H9 (cell line): Measurements from ENCODE around the gene SRRD. TPM values are rescaled to one million over a fixed set of nuclear protein-coding genes. Genes with fewer than 3 reads are reported as not detected.

Experiments
- DNase-seq: peaks from one replicate; pipeline ENCODE4 v3.0.0-alpha.2; 2017
- H2AFZ ChIP-seq: one replicate; pipeline ENCODE4 v1.6.1; 2013; ENCODE audit warnings: mild to moderate bottlenecking, low read length, control low read depth, moderate library complexity
- H2AK5ac ChIP-seq: 2 replicates; pipeline ENCODE4 v1.6.1; 2013; ENCODE audit warnings: low read length, control low read depth, mixed read lengths; ENCODE audit not compliant: insufficient read length
- H2BK120ac ChIP-seq: one replicate; pipeline ENCODE4 v1.6.1; 2013; ENCODE audit warnings: low read depth, mild to moderate bottlenecking, low read length, control low read depth, inconsistent platforms; ENCODE audit not compliant: poor library complexity, severe bottlenecking
- H2BK12ac ChIP-seq: 2 replicates; pipeline ENCODE4 v1.6.1; 2013; ENCODE audit warnings: low read length, control low read depth, mixed read lengths, low read depth; ENCODE audit not compliant: insufficient read length
- H2BK15ac ChIP-seq: 2 replicates; pipeline ENCODE4 v1.6.1; 2013; ENCODE audit warnings: low read depth, low read length, control low read depth
- H2BK20ac ChIP-seq: one replicate; pipeline ENCODE4 v1.6.1; 2013; ENCODE audit warnings: low read depth, mild to moderate bottlenecking, low read length, control low read depth, inconsistent platforms; ENCODE audit not compliant: poor library complexity, severe bottlenecking
- H2BK5ac ChIP-seq: 2 replicates; pipeline ENCODE4 v1.6.1; 2013; ENCODE audit warnings: low read length, control low read depth, mixed read lengths; ENCODE audit not compliant: insufficient read length
- H3K14ac ChIP-seq: 2 replicates; pipeline ENCODE4 v1.6.1; 2013; ENCODE audit warnings: low read length, control low read depth; ENCODE audit not compliant: insufficient read depth
- H3K18ac ChIP-seq: 2 replicates; pipeline ENCODE4 v1.6.1; 2013; ENCODE audit warnings: low read depth, mild to moderate bottlenecking, mixed read lengths, low read length, control low read depth; ENCODE audit not compliant: insufficient read length
- H3K23ac ChIP-seq: 2 replicates; pipeline ENCODE4 v1.6.1; 2013; ENCODE audit warnings: low read length, control low read depth, mixed read lengths, low read depth; ENCODE audit not compliant: insufficient read length
- H3K23me2 ChIP-seq: 2 replicates; pipeline ENCODE4 v1.6.1; 2013; ENCODE audit warnings: low read depth, mild to moderate bottlenecking, mixed read lengths, low read length, control low read depth; ENCODE audit not compliant: insufficient read length, poor library complexity, severe bottlenecking
- H3K27ac ChIP-seq: 2 replicates; pipeline ENCODE4 v1.5.1; 2013; ENCODE audit warnings: low read length, control low read depth, mixed read lengths, low read depth; ENCODE audit not compliant: insufficient read length
- H3K27me3 ChIP-seq: 2 replicates; pipeline ENCODE4 v1.6.1; 2013; ENCODE audit warnings: low read length, control low read depth, inconsistent platforms; ENCODE audit not compliant: insufficient read depth
- H3K4ac ChIP-seq: 2 replicates; pipeline ENCODE4 v1.6.1; 2013; ENCODE audit warnings: low read depth, mild to moderate bottlenecking, control low read depth, inconsistent platforms, low read length, moderate library complexity
- H3K4me1 ChIP-seq: 2 replicates; pipeline ENCODE4 v1.6.1; 2013; ENCODE audit warnings: low read length, control low read depth, inconsistent platforms; ENCODE audit not compliant: insufficient read depth
- H3K4me2 ChIP-seq: 2 replicates; pipeline ENCODE4 v1.6.1; 2013; ENCODE audit warnings: low read length, control low read depth, mixed read lengths; ENCODE audit not compliant: insufficient read length, insufficient read depth
- H3K56ac ChIP-seq: 2 replicates; pipeline ENCODE4 v1.6.1; 2013; ENCODE audit warnings: low read depth, mild to moderate bottlenecking, mixed read lengths, low read length, control low read depth; ENCODE audit not compliant: insufficient read length
- H3K79me1 ChIP-seq: 2 replicates; pipeline ENCODE4 v1.6.1; 2013; ENCODE audit warnings: low read depth, mild to moderate bottlenecking, moderate library complexity, low read length, control low read depth, inconsistent platforms; ENCODE audit not compliant: insufficient read depth, poor library complexity, severe bottlenecking
- H3K79me2 ChIP-seq: 2 replicates; pipeline ENCODE4 v1.6.1; 2013; ENCODE audit warnings: low read length, control low read depth, inconsistent platforms; ENCODE audit not compliant: insufficient read depth
- H3K9ac ChIP-seq: 2 replicates; pipeline ENCODE4 v1.6.1; 2013; ENCODE audit warnings: low read length, control low read depth, mixed read lengths; ENCODE audit not compliant: insufficient read length; ENCODE audit errors: extremely low read depth
- H3K9me3 ChIP-seq: one replicate; pipeline ENCODE4 v1.6.1; 2013; ENCODE audit warnings: low read depth, low read length, inconsistent platforms; ENCODE audit not compliant: control insufficient read depth
- H3T11ph ChIP-seq: one replicate; pipeline ENCODE4 v1.6.1; 2013; ENCODE audit warnings: mild to moderate bottlenecking, low read length, control low read depth, inconsistent platforms
- H4K20me1 ChIP-seq: one replicate; pipeline ENCODE4 v1.6.1; 2013; ENCODE audit not compliant: control insufficient read depth, insufficient read length, insufficient read depth
- H4K5ac ChIP-seq: 2 replicates; pipeline ENCODE4 v1.6.1; 2013; ENCODE audit warnings: low read depth, mild to moderate bottlenecking, mixed read lengths, low read length, control low read depth; ENCODE audit not compliant: insufficient read length
- H4K8ac ChIP-seq: replicated peaks from 2 replicates; pipeline ENCODE4 v1.6.1; 2013; ENCODE audit warnings: low read length, control low read depth, mixed read lengths, low read depth; ENCODE audit not compliant: insufficient read length
- H4K91ac ChIP-seq: 2 replicates; pipeline ENCODE4 v1.6.1; 2013; ENCODE audit warnings: low read depth, mild to moderate bottlenecking, moderate library complexity, mixed read lengths, low read length, control low read depth; ENCODE audit not compliant: insufficient read length
- H3K27ac Mint-ChIP-seq, 3 experiments: 2 replicates in 2 of 3; 3 replicates in 1 of 3; pipeline ENCODE4 v1.8.0; 2020 to 2021; ENCODE audit warnings: mixed read lengths in 3 of 3, mild to moderate bottlenecking in 1 of 3, moderate library complexity in 1 of 3
- H3K27me3 Mint-ChIP-seq: 2 replicates; pipeline ENCODE4 v1.8.0; 2021; ENCODE audit warnings: low read depth, mild to moderate bottlenecking, moderate library complexity, mixed read lengths
- H3K36me3 Mint-ChIP-seq, 3 experiments: 2 replicates in 2 of 3; 3 replicates in 1 of 3; pipeline ENCODE4 v1.8.0; 2020 to 2021; ENCODE audit warnings: low read depth in 3 of 3, mixed read lengths in 3 of 3; ENCODE audit not compliant: insufficient read depth in 1 of 3
- H3K4me1 Mint-ChIP-seq, 2 experiments: 2 replicates each; pipeline ENCODE4 v1.8.0; 2020; ENCODE audit warnings: mixed read lengths in 2 of 2
- H3K4me3 Mint-ChIP-seq, 2 experiments: 2 replicates in 1 of 2; 3 replicates in 1 of 2; pipeline ENCODE4 v1.8.0; 2020 to 2021; ENCODE audit warnings: mild to moderate bottlenecking in 2 of 2, mixed read lengths in 2 of 2, moderate library complexity in 1 of 2
- H3K9me3 Mint-ChIP-seq, 2 experiments: 2 replicates in 1 of 2; 3 replicates in 1 of 2; pipeline ENCODE4 v1.8.0; 2020; ENCODE audit warnings: mild to moderate bottlenecking in 2 of 2, mixed read lengths in 2 of 2, moderate library complexity in 1 of 2
- CTCF ChIP-seq: fragments of 200-600 bp; sonication (generic); conservative IDR thresholded peaks from 3 replicates; pipeline ENCODE4 v1.8.0; 2021; ENCODE audit warnings: antibody characterized with exemption, mild to moderate bottlenecking
- WGBS: extraction: QIAGEN DNeasy Blood & Tissue Kit; methylation state at CpG from one replicate; pipeline ENCODE4 v1.1.7; 2013; ENCODE audit warnings: missing lambda C conversion rate, low lambda C conversion rate, mixed read lengths; ENCODE audit not compliant: insufficient read length; ENCODE audit errors: extremely low coverage; 5-methylcytosine and 5-hydroxymethylcytosine counted together
- total RNA-seq: library from RNA; stranded (reverse); gene quantifications from 2 replicates; pipeline ENCODE4 v1.2.1, GENCODE V29; 2021

Gene SRRD
- total RNA-seq, 1 experiment from 2014 or later: 36.0 TPM

- WGBS: no CpG with 5 or more reads among the region's 4 CpGs
- Histone ChIP-seq H3K4ac (no peak overlapping the region), H2BK20ac (no peak overlapping the region), H3K23ac (no peak overlapping the region), H4K20me1 (no peaks in the 10 kb centered on the region), H3K14ac (no peak overlapping the region), H4K91ac (no peak overlapping the region), H3K9me3 (no peaks in the 10 kb centered on the region), H3K18ac (no peak overlapping the region), H3K23me2 (no peaks in the 10 kb centered on the region), H3K79me1 (peaks cover 10% of the 10 kb centered on the region), H4K5ac (no peak overlapping the region), H4K8ac (no peak overlapping the region), H3K4me2 (no peak overlapping the region), H2BK5ac (no peak overlapping the region), H2AK5ac (no peak overlapping the region), H2BK120ac (no peak overlapping the region), H3K79me2 (peaks cover 5% of the 10 kb centered on the region; the same call in 1 of the 2 replicates), H3T11ph (no peak overlapping the region), H3K27ac (no peak overlapping the region), H2BK15ac (no peak overlapping the region), H3K4me1 (no peaks in the 10 kb centered on the region; the same call in 1 of the 2 replicates), H3K56ac (no peak overlapping the region), H3K9ac (no peak overlapping the region), H2AFZ (no peak overlapping the region), H2BK12ac (no peak overlapping the region), H3K27me3 (no peaks in the 10 kb centered on the region)
- Mint-ChIP-seq H3K27ac (peak overlapping the region in 2 of 3 experiments; percentile 51 to 85; a peak in 1 of 7 replicates), H3K4me3 (peak overlapping the region; percentile 96 to 98; a peak in 3 of 5 replicates), H3K27me3 (no peaks in the 10 kb centered on the region), H3K4me1 (peaks cover 43 to 44% of the 10 kb centered on the region in 2 experiments), H3K9me3 (no peaks in the 10 kb centered on the region; a peak in 1 of 5 replicates), H3K36me3 (peaks cover 8 to 36% (median 27%) of the 10 kb centered on the region in 3 experiments; a peak in 6 of 7 replicates)
- no peak for DNase-seq
- no peak for TF ChIP-seq CTCF
Measured at GRCh38 chr22:26481694-26482093, 2.0 kb upstream of the SRRD start.
